ENCODE measurements around the gene RENBP.

DNA sequence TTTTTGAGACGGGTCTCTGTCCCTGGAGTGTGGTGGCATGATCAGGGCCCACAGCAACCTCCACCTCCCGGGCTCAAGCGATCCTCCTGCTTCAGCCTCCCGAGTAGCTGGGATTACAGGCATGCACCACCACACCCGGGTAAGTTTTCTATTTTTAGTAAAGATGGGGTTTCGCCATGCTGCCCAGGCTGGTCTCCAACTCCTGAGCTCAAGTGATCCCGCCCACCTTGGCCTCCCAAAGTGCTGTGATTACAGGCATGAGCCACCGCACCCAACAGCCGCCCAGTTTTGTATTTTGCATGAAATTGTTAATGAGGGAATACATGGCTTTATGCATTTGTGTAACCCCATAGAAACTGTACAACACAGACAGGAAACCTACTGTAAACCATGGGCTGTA, 15.6 kb downstream of the RENBP start:
- TF ChIP-seq CTCF (IDR thresholded peaks at IDR 0.05) (no peak), POLR2A (IDR thresholded peaks at IDR 0.05) (no peak)
